Tibial nerve (tissue), 4 donors: ENCODE measurements around the gene PHC3. TPM values are rescaled to one million over a fixed set of nuclear protein-coding genes. Genes with fewer than 3 reads are reported as not detected.

Experiments used
- DNase-seq, 2 donors: peaks; one replicate each; pipeline ENCODE4 v3.0.0-alpha.2; 2019; ENCODE audit warnings: low spot score in 2 of 2
- H3K27ac ChIP-seq, 4 donors: fragments of 200-600 bp; sonication (generic) in 3 of 4; one replicate each; pipeline ENCODE4 v1.5.1; 2017 to 2019; ENCODE audit warnings: mild to moderate bottlenecking in 1 of 4
- H3K27me3 ChIP-seq, 2 donors: fragments of 200-600 bp; sonication (generic) in 1 of 2; one replicate each; pipeline versions ENCODE4 v1.5.1 to v1.6.0; 2017 to 2019
- H3K36me3 ChIP-seq, 3 donors: fragments of 200-600 bp; sonication (generic); one replicate each; pipeline ENCODE4 v1.5.1; 2018 to 2019
- H3K4me1 ChIP-seq, 4 donors: fragments of 200-600 bp; sonication (generic) in 3 of 4; one replicate each; pipeline ENCODE4 v1.5.1; 2017 to 2019
- H3K4me3 ChIP-seq, 4 donors: fragments of 200-600 bp; sonication (generic) in 3 of 4; one replicate each; pipeline ENCODE4 v1.5.1; 2017 to 2019; ENCODE audit warnings: mild to moderate bottlenecking in 1 of 4, moderate library complexity in 1 of 4
- H3K9me3 ChIP-seq, 4 donors: fragments of 200-600 bp; sonication (generic) in 3 of 4; one replicate each; pipeline ENCODE4 v1.5.1; 2017 to 2019
- CTCF ChIP-seq, 5 experiments: fragments of 200-600 bp in 3 of 5; fragments of 450-650 bp in 2 of 5; sonication (generic) in 3 of 5; IDR thresholded peaks; one replicate each; pipeline ENCODE4 v1.5.1; 2016 to 2019; ENCODE audit warnings: antibody characterized with exemption in 5 of 5, mild to moderate bottlenecking in 3 of 5, moderate library complexity in 2 of 5
- EP300 ChIP-seq, 2 donors: sonication (generic); formaldehyde crosslinking; IDR thresholded peaks; one replicate each; pipeline ENCODE4 v1.6.1; 2017; ENCODE audit warnings: antibody characterized with exemption in 2 of 2, mild to moderate bottlenecking in 1 of 2
- POLR2A ChIP-seq, 2 donors: fragments of 450-650 bp; IDR thresholded peaks; one replicate each; pipeline ENCODE4 v1.6.1; 2017; ENCODE audit warnings: antibody characterized with exemption in 2 of 2, mild to moderate bottlenecking in 2 of 2, moderate library complexity in 2 of 2
- WGBS, 2 donors: methylation state at CpG; one replicate each; pipeline ENCODE4 v1.1.5; 2018; 5-methylcytosine and 5-hydroxymethylcytosine counted together
- total RNA-seq, 4 donors: library from RNA; depleted of rRNA; stranded (reverse); fragments of >200 nt; gene quantifications; one replicate each; pipeline ENCODE4 v1.1.0, GENCODE V29; 2016

The PHC3 gene
- total RNA-seq, 4 donors from 2014 or later: 63.8 to 124 (median 112) TPM

- no peak for DNase-seq
- no peak overlapping the region for H3K4me3 ChIP-seq
- no peaks in the 10 kb centered on the region for H3K27me3 ChIP-seq
- H3K27ac ChIP-seq: no peak overlapping the region
- WGBS, 2 donors: 94 to 96% methylated on average over 3 of the region's 3 CpGs
- no peaks in the 10 kb centered on the region for H3K4me1 ChIP-seq
- no peaks in the 10 kb centered on the region for H3K9me3 ChIP-seq
- H3K36me3 ChIP-seq: peaks cover 3 to 77% (median 6%) of the 10 kb centered on the region in 3 donors
- TF ChIP-seq EP300 (IDR thresholded peaks at IDR 0.05) (no peak), CTCF (IDR thresholded peaks at IDR 0.05) (no peak), POLR2A (IDR thresholded peaks at IDR 0.05) (no peak)
Measured at GRCh38 chr3:170092907-170093306, 88.6 kb downstream of the PHC3 start.

- no peaks in the 10 kb centered on the region for H3K9me3 ChIP-seq
- no peak for DNase-seq
- H3K4me3 ChIP-seq: no peak overlapping the region
- no peak for TF ChIP-seq CTCF (IDR thresholded peaks at IDR 0.05)
- no peak for TF ChIP-seq POLR2A (IDR thresholded peaks at IDR 0.05)
- TF ChIP-seq EP300 (IDR thresholded peaks at IDR 0.05): no peak
- no peaks in the 10 kb centered on the region for H3K27me3 ChIP-seq
- no peaks in the 10 kb centered on the region for H3K4me1 ChIP-seq
- H3K36me3 ChIP-seq: peaks cover 0 to 69% (median 0%) of the 10 kb centered on the region in 3 donors
- no peak overlapping the region for H3K27ac ChIP-seq
Measured at GRCh38 chr3:170090601-170090981, 90.9 kb downstream of the PHC3 start.

- Histone ChIP-seq H3K4me3 (no peak overlapping the region), H3K4me1 (no peaks in the 10 kb centered on the region), H3K27me3 (no peaks in the 10 kb centered on the region), H3K27ac (no peak overlapping the region), H3K9me3 (no peaks in the 10 kb centered on the region), H3K36me3 (peaks cover 0 to 68% (median 0%) of the 10 kb centered on the region in 3 donors)
- no peak for DNase-seq
- WGBS, 2 donors: 90 to 95% methylated on average over 3 of the region's 3 CpGs
- no peak for TF ChIP-seq EP300 (IDR thresholded peaks at IDR 0.05)
- no peak for TF ChIP-seq POLR2A (IDR thresholded peaks at IDR 0.05)
- TF ChIP-seq CTCF (IDR thresholded peaks at IDR 0.05): no peak
Measured at GRCh38 chr3:170089862-170090600, 91.5 kb downstream of the PHC3 start.

- H3K27ac ChIP-seq: no peak overlapping the region
- TF ChIP-seq POLR2A (IDR thresholded peaks at IDR 0.05) (no peak), CTCF (IDR thresholded peaks at IDR 0.05) (no peak), EP300 (IDR thresholded peaks at IDR 0.05) (no peak)
Measured at GRCh38 chr3:170085396-170085795, 96.1 kb downstream of the PHC3 start.

GRCh38 chr3:170083343-170083742 is 98.2 kb downstream of the PHC3 start:
- no peak overlapping the region for H3K27ac ChIP-seq
- H3K36me3 ChIP-seq: peaks cover 0 to 40% (median 0%) of the 10 kb centered on the region in 3 donors
- no peak for TF ChIP-seq EP300 (IDR thresholded peaks at IDR 0.05)
- no peak for TF ChIP-seq CTCF (IDR thresholded peaks at IDR 0.05)
- DNase-seq: no peak
- no peaks in the 10 kb centered on the region for H3K4me1 ChIP-seq
- no peaks in the 10 kb centered on the region for H3K9me3 ChIP-seq
- H3K27me3 ChIP-seq: no peaks in the 10 kb centered on the region
- H3K4me3 ChIP-seq: no peak overlapping the region
- WGBS, 2 donors: 91 to 98% methylated on average over 1 of the region's 1 CpG

More at GRCh38 chr3:170085396-170085795, 96.1 kb downstream of the PHC3 start:
- DNase-seq: no peak
- Histone ChIP-seq H3K36me3 (peaks cover 0 to 48% (median 0%) of the 10 kb centered on the region in 3 donors), H3K9me3 (no peaks in the 10 kb centered on the region), H3K27me3 (no peaks in the 10 kb centered on the region), H3K4me1 (no peaks in the 10 kb centered on the region), H3K4me3 (no peak overlapping the region)
- WGBS, 2 donors: 93 to 94% methylated on average over 6 of the region's 6 CpGs
